Measurements from ENCODE around the gene NSMF. TPM values are rescaled to one million over a fixed set of nuclear protein-coding genes. Genes with fewer than 3 reads are reported as not detected.
"Not testable (repeated sequence)": the region's sequence is repeated elsewhere in the genome, so short reads cannot be mapped to it uniquely, and the experiment has no call there.

NSMF gene
- total RNA-seq, 1 experiment from 2014 or later: 31.6 TPM

DNA sequence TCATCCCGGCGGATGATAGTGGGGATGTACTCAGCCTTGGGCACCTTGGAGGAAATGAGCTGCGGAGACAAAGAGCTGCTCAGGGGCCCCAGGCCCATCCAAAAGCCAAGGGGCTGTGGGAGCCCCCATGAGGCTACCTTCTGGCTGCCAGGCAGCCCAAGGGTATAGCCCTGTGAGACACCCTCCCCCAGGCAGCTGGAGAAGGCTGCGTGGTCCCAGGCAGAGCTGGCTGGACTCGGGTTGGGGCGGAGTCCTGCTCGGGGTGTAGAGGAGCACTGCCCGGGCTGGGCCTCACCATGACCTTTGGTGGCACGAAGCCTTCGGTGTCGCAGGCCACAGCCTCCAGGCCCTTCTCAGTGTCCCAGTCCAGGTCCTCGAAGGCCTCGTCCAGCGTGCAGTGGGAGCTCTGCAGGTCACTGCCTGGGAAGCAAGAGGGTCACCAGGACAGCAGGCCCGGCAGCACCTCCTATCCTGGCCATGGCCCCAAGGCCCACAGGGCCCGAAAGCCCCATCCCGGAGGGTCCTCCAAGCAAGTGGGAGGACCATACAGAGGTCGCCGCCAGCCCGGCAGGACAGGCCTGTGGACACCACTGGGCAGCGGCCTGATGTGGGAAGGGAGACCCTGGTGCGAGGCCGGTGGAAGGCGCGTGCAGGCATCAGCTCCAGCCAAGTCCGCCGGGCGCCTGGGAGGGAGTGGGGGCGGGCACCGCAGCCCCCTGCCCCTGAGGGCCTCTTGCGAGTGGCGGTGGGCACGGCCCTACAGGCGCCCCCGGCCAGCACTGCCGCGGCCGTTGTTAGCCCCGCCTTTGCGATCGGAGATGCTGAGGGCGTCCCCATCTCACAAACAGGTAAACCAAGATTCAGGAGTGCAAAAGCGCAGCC, 6.1 kb downstream of the NSMF start:
- intact Hi-C loops (cut with micrococcal nuclease; ENCODE audit: unreplicated experiment): no loop called here
- no peak overlapping the region for H3K4me3 Mint-ChIP-seq (ENCODE audit: low read depth, unreplicated experiment)
- no TSS peak for BruUV-seq (replicated peaks)
- peaks cover 23% of the 10 kb centered on the region for H3K36me3 Mint-ChIP-seq (ENCODE audit: insufficient read depth, unreplicated experiment)
- TF ChIP-seq, protein P1, sequence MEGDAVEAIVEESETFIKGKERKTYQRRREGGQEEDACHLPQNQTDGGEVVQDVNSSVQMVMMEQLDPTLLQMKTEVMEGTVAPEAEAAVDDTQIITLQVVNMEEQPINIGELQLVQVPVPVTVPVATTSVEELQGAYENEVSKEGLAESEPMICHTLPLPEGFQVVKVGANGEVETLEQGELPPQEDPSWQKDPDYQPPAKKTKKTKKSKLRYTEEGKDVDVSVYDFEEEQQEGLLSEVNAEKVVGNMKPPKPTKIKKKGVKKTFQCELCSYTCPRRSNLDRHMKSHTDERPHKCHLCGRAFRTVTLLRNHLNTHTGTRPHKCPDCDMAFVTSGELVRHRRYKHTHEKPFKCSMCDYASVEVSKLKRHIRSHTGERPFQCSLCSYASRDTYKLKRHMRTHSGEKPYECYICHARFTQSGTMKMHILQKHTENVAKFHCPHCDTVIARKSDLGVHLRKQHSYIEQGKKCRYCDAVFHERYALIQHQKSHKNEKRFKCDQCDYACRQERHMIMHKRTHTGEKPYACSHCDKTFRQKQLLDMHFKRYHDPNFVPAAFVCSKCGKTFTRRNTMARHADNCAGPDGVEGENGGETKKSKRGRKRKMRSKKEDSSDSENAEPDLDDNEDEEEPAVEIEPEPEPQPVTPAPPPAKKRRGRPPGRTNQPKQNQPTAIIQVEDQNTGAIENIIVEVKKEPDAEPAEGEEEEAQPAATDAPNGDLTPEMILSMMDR (IDR thresholded peaks at IDR 0.05; ENCODE audit: unreplicated experiment): no peak
- CTCF ChIA-PET: interaction anchor here (0.5 kb wide), 1 partner anchor 8 kb away, joined by 3 read pairs; no protein-coding TSS in a partner anchor
- no peaks in the 10 kb centered on the region for H3K4me1 Mint-ChIP-seq (ENCODE audit: low read depth, unreplicated experiment)
- DNase-seq: no peak
- no peaks in the 10 kb centered on the region for H3K27me3 Mint-ChIP-seq (ENCODE audit: unreplicated experiment)
- no peaks in the 10 kb centered on the region for H3K9me3 Mint-ChIP-seq (ENCODE audit: low read depth, unreplicated experiment)
- no peak overlapping the region for H3K27ac Mint-ChIP-seq (ENCODE audit: unreplicated experiment)

DNA sequence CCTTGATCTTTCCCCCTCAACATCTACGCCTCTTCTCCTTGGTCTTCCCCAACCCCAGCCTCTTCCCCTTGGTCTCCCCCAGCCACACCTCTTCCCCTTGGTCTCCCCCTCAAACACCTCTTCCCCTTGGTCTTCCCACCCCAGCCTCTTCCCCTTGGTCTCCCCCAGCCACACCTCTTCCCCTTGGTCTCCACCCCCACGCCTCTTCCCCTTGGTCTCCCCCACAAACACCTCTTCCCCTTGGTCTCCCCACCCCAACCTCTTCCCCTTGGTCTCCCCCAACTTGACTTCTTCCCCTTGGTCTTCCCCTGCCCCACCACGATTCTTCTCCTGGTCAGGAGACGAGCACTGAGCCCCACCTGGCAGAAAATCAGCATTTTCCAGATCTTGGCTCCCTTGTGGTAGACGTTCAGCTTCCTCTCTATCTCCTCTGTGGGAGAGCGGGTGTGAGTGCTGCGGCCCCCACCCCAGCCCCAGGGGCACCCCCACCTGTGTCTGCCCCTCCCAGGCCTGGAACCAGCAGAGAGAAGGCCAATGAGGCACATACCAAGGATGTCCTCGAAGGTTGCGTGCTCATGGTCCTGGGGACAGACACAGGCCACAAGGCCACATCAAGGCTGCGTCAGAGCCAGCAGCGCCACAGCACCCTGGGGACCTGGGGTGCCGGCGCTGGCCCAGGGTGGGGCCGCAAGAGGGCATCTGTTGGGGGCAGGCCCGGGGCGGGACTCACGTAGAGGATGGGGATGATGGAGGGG, 7.0 kb downstream of the NSMF start:
- Mint-ChIP-seq H3K27me3 (ENCODE audit: unreplicated experiment) (no peaks in the 10 kb centered on the region), H3K9me3 (ENCODE audit: low read depth, unreplicated experiment) (no peaks in the 10 kb centered on the region)

DNA sequence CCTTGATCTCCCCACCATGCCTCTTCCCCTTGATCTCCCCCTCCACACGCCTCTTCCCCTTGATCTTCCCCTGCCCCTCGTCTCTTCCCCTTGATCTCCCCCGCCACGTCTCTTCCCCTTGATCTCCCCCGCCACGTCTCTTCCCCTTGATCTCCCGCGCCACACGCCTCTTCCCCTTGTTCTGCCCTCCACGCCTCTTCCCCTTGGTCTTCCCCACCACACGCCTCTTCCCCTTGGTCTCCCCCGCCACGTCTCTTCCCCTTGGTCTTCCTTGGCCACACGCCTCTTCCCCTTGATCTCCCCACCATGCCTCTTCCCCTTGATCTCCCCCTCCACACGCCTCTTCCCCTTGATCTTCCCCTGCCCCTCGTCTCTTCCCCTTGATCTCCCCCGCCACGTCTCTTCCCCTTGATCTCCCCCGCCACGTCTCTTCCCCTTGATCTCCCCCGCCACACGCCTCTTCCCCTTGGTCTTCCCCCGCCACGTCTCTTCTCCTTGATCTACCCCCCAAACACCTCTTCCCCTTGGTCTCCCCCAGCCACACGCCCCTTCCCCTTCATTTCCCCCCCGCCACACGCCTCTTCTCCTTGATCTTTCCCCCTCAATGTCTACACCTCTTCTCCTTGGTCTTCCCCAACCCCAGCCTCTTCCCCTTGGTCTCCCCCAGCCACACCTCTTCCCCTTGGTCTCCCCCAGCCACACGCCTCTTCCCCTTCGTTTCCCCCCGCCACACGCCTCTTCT, 7.7 kb downstream of the NSMF start:
- H3K27me3 Mint-ChIP-seq (ENCODE audit: unreplicated experiment); H3K4me1 Mint-ChIP-seq (ENCODE audit: low read depth, unreplicated experiment); DNase-seq; CTCF ChIA-PET; intact Hi-C loops (cut with micrococcal nuclease; ENCODE audit: unreplicated experiment); H3K9me3 Mint-ChIP-seq (ENCODE audit: low read depth, unreplicated experiment); H3K27ac Mint-ChIP-seq (ENCODE audit: unreplicated experiment); H3K4me3 Mint-ChIP-seq (ENCODE audit: low read depth, unreplicated experiment); BruUV-seq (replicated peaks): not testable (repeated sequence)
- peaks cover 15% of the 10 kb centered on the region for H3K36me3 Mint-ChIP-seq (ENCODE audit: insufficient read depth, unreplicated experiment)

More for the DNA sequence above, 7.0 kb downstream of the NSMF start:
- intact Hi-C loops (cut with micrococcal nuclease; ENCODE audit: unreplicated experiment): no loop called here
- CTCF ChIA-PET: no interaction called here
- no TSS peak for BruUV-seq (replicated peaks)
- peak overlapping the region; percentile 50 for H3K27ac Mint-ChIP-seq (ENCODE audit: unreplicated experiment)
- H3K36me3 Mint-ChIP-seq (ENCODE audit: insufficient read depth, unreplicated experiment): peaks cover 16% of the 10 kb centered on the region
- no peak for DNase-seq
- H3K4me1 Mint-ChIP-seq (ENCODE audit: low read depth, unreplicated experiment): no peaks in the 10 kb centered on the region
- TF ChIP-seq, protein P1 (IDR thresholded peaks at IDR 0.05; ENCODE audit: unreplicated experiment): no peak
- no peak overlapping the region for H3K4me3 Mint-ChIP-seq (ENCODE audit: low read depth, unreplicated experiment)

DNA sequence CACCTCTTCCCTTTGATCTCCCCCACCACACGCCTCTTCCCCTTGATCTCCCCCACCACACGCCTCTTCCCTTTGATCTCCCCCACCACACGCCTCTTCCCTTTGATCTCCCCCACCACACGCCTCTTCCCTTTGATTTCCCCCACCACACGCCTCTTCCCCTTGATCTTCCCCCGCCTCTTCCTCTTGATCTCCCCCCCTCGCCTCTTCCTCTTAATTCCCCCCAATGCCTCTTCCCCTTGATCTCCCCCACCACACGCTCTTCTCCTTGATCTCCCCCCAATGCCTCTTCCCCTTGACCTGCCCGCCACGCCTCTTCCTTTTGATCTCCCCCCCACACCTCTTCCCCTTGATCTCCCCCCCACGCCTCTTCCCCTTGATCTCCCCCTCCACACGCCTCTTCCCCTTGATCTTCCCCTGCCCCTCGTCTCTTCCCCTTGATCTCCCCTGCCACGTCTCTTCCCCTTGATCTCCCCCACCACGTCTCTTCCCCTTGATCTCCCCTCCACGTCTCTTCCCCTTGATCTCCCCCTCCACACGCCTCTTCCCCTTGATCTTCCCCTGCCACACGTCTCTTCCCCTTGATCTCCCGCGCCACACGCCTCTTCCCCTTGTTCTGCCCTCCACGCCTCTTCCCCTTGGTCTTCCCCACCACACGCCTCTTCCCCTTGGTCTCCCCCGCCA, 8.5 kb downstream of the NSMF start:
- BruUV-seq (replicated peaks): not testable (repeated sequence)

More for the DNA sequence above, 8.5 kb downstream of the NSMF start:
- peaks cover 18% of the 10 kb centered on the region for H3K36me3 Mint-ChIP-seq (ENCODE audit: insufficient read depth, unreplicated experiment)
- H3K27ac Mint-ChIP-seq (ENCODE audit: unreplicated experiment); DNase-seq; H3K4me1 Mint-ChIP-seq (ENCODE audit: low read depth, unreplicated experiment); intact Hi-C loops (cut with micrococcal nuclease; ENCODE audit: unreplicated experiment); H3K27me3 Mint-ChIP-seq (ENCODE audit: unreplicated experiment); CTCF ChIA-PET; H3K4me3 Mint-ChIP-seq (ENCODE audit: low read depth, unreplicated experiment); H3K9me3 Mint-ChIP-seq (ENCODE audit: low read depth, unreplicated experiment): not testable (repeated sequence)
